Activated CD8-positive, alpha-beta memory T cell treated with anti-CD3 and anti-CD28 coated beads, Interleukin-2, amount 50 U/mL, for 48 hours (primary cell): ENCODE data around the gene TMEM52B.
A peak's percentile ranks its signal among the peaks of the same experiment; 100 is the strongest.
"Not testable (repeated sequence)": the region's sequence is repeated elsewhere in the genome, so short reads cannot be mapped to it uniquely, and the experiment has no call there.

Experiments
- DNase-seq: peaks from one replicate; pipeline ENCODE4 v3.0.0-alpha.2; 2020

Gene TMEM52B

DNA sequence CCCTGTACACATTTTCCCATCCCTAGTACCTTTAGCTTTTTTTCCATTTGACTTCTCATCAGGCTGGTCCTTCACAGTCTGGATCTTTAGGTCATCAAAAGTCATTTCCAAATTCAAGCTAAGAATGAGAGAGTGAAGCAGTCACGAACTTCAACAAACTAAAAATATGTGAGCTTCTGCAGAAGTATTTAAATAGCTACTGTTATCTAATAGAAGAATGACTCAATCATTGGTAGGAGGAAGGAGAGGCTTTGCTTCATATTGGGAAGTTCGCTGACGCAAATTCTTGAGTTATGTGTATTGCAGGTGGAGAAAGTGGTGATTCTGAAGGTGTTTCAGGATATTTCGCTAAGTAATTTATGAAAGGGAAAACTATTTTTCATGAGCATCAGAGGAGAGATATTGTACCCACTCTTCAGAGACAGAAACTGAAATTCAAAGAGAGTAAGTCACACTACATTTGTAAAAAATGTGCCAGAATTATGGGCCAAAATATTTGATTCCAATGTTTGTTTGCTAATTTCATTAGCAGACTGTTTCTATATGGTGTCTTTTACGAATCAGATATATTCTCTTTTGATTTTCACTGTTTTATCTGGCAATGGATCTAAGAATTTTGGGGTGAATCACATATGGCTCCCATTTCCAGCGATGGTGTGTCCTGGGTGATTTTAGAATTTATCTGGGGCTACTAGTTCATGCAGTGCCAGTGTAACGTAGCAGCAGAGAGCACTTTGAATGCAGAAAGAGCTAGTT lies 6.7 kb upstream of the TMEM52B start, which contains the start of gene OLR1:
Gene OLR1, minus strand, starts transcription at position 160 of the 756 bp plus-strand sequence. Its CDS starts 55 bp downstream, at position 105.
- no peak for DNase-seq

DNA sequence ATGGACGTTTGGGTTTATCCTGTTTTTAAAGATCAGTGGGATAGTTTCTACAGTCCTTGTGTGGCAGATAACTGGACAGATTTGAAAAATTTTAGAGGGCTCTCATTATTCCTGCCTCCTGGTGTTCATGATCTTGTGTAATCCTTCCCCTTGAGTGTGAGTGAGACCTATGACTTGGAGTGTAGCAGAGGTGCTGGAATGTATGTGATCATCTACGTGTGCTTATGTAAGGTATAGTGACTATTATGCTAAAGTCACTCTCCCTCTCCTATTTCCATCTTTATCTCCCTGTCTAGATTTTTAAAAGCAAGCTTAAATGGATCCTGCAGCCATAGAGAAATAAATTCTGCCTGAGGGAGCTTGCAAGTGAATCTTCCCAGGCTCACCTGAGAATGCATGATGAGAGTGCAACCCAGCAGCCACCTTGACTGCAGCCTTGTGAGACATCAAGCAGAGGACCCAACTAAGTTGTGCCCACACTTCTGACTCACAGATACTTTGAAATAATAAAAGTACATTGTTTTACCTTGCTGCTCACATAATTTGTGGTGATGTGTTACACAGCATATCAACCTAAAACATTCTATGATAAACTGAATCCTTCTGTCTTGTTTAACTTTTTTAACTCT lies 3.7 kb upstream of the TMEM52B start:
- DNase-seq, result no peak

DNA sequence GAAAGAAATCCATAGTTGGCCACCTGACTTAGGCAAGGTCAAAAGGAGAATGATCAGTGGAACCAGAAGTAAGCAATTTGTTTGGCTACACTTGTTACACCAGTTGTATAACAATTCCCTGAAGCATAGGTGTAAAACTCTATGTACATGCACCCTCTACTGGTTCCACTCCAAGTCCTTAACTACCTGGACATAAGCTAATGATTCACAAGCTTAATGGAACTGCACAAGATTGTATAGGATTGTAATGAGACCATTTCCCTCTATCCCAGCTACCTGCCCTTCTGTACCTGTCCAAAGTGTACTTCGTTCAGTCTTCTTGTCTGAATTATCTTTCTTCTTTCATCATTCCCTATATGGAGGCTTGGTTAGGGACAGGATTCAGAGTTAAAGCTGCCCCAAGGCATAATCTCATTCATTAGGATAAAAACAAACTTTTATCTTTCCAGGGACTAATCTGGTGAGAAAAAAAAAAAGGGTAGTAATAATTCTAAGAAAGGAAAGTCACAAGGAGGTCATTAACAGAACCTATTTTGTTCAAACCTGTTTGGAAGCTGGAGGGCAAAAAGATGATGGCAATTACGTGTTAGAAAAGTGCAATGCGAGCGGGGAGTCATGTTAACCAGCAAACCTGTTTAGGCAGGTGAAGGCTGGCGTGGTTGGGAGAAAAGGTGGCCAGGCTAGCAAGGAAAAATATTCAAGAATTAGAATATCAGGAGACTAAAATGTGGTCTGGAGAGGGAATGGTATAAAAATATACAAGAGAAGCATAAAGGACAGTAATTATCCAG lies 2.8 kb upstream of the TMEM52B start:
- DNase-seq, result no peak

DNA sequence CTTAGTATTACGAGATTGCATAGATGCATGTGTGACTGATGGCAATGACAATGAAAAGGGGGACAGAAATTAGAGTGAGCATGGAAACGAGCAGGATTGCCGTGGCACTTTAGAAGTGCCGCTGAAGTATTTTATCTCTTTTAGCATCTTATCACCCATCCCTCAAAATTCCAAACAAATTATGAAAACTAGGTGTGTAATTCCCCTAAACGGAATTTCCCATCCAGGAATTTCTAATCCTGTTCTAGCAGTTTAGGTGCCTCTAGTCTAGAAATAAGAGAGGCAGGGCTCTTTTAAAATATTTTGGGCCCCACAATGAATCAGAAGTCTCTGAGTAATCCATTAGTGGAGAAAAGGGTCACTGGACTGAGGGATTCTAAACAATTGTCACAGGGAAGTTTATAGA lies 947 bp downstream of the TMEM52B start:
- DNase-seq, result no peak

DNA sequence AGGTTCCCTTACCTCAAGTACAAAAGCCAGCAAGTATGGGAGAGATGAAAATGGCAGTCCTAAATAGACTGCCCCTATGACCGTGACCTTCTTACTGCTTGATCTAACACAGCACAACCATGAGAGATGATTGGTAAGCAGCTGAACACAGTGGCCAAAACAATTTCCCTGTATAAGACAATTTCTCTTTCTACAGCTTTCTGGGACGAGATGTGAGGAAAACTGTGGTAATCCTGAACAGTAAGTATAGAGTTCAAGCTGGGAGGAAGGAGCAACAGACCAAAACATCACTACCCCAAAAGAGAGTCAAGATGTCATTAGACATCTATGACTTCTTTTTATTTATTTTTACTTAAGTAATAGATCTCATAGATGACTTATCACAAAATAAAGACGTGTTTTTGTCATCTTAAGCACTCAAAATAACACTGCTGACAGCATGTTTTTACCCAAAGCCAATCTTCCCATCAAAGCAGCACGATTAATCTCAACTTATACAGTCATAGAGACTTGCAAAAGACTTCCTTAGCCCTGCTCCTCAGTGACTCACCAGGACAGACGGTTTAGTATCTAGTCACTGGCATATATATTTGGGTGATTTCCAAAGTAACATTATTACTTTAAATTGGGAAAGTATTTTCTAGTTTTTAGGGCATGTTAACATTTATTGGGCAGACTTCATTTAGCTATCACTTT lies 3.7 kb downstream of the TMEM52B start:
- no peak for DNase-seq

DNA sequence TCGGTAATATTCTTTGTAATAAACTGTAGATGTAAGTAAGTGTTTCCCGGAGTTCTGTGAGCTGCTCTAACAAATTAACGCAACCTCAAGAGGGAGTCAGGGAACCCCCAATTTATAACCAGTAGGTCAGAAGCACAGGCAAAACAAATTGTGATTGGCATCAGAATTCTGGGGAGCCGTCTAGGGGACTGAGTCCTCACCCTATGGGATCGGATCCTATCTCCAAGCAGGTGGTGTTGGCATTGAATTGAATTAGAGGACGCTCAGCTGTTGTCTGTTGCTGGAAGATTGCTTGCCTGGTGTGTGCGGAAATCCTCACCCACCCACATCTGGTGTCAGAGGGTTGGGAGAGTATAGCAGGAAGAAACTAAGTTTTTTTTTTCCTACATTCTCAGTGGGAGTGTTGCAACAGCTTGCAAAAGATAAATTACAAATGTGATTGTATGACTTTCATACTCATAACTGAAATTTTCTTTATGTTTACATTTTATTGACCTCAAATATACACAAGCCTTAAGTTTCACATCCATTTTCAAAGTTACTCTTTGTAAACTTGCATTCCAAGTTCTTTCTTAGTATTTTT lies 5.5 kb downstream of the TMEM52B start:
- DNase-seq, result no peak

DNA sequence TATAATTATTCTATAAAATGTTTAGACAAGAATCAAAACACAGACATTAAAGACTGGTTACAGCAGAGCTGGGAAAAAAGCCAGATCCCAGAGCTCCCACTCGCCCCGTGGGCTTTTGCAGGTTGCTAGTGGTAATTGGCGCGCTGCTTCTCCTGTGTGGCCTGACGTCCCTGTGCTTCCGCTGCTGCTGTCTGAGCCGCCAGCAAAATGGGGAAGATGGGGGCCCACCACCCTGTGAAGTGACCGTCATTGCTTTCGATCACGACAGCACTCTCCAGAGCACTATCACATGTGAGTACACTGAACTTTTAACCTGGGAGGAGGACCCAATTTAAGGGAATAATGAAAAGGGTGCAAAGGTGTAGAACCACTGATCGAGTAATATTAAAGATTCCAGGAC lies 7.5 kb downstream of the TMEM52B start:
- no peak for DNase-seq

DNA sequence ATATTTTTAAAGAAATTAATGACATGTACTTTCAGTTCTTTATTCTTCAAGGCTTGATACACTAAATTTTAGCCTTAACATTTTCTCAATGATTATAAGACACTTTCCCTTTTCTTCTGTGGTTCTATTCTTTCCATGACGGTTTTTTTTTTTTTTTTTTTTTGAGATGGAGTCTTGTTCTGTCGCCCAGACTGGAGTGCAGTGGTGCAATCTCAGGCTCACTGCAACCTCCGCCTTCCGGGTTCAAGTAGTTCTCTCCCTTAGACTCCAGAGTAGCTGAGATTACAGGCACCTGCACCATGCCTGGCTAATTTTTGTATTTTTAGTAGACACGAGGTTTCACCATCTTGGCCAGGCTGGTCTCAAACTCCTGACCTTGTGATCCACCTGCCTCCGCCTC lies 8.1 kb downstream of the TMEM52B start:
- DNase-seq, result not testable (repeated sequence)

DNA sequence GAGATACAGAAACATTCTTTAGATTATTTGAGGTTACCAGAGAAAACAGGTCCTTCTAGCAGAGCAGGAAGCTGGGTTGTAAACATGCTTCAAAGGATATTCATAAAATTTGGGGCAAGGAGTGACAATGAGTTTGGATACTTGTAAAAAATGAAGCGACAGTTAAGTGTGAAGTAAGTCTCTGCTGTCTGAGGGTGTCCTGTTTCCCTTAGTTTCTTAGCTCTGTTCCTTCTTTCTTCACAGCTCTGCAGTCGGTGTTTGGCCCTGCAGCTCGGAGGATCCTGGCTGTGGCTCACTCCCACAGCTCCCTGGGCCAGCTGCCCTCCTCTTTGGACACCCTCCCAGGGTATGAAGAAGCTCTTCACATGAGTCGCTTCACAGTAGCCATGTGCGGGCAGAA lies 10.8 kb downstream of the TMEM52B start:
- no peak for DNase-seq

DNA sequence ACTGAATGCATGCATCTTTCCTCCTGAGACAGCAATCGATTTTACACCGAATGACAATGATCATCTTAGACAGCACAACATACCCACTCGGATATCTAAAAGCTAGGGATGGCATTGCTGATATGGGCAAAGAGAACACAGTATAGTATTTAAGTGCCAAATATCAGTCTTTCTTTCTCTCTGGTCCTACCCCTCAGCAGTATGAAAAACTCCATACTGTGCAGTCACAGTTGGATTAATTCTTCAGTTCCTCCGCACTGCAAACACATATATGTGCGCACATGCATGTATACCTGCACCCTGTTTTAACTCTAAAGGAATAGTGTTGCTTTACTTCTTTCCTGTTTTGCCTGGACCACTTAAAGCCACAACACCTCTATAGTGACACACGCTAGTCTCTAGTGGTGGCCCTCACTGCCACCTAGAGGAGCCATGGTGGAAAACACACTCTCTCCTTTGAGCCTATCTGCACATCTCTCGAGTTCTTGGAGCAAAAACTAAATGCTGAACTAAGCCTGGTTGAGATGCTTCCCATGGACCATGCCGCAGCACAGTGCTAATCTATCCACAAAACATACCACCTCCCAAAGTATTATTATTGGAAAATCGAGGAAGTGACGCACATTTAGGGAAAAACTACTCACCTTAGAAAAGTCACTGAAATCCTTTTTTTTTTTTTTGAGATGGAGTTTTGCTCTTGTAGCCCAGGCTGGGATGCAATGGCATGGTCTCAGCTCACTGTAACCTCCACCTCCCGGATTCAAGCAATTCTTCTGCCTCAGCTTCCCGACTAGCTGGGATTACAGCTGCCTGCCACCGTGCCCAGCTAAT lies 11.9 kb downstream of the TMEM52B start:
- DNase-seq, result peak; percentile 54

DNA sequence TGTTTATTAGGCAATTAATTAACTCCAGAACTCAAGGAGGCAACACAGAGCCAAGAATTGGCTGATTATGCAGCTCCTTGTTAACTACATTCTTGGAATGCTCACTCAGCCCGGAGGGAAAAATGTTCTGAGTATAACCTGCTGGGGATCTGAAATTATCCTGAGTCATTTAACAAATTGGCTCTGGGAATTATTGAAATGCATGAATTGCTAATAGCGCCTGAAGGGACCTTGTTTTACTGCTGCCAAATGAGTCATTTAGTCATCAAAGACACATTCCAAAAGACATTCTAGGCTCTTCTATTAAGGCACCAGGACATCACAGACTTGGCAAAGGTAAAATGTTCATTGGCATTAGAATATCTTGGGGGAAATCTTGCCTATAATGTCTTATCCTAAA lies 13.0 kb downstream of the TMEM52B start:
- DNase-seq, result no peak

DNA sequence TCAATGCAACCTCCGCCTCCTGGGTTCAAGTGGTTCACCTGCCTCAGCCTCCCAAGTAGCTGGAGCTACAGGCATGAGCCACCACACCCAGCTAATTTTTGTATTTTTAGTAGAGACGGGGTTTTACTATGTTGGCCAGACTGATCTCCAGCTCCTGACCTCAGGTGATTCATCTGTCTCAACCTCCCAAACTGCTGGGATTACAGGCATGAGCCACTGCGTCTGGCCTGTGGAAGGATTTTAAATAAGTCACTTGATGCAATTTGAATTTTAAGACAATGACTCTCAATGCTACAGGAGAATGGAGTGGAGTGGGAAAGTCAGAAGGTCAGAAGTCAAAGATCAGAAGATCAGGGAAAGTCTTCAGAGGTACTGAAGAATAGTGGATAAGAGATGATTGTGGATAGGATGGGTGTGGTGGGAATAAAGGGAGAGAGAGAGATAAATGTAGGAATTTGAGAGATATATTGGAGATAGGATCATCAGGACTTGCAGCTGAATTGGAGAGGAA lies 15.4 kb downstream of the TMEM52B start:
- DNase-seq, result no peak

DNA sequence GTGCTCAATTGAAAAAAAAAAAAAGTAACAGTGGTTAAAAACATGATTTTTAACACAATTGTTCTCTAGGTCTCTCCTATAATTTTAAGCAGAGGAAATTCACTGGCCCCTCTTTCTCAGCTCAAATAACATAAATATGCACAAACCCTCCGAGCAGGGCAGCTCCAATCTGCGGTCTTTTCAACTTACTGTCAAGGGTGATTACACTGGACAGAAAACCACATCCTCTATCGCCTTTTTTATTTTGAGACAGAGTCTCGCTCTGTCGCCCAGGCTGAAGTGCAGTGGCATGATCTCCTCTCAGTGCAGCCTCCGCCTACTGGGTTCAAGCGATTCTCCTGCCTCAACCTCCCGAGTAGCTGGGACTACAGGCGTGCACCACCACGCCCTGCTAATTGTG lies 17.4 kb downstream of the TMEM52B start:
- no peak for DNase-seq

DNA sequence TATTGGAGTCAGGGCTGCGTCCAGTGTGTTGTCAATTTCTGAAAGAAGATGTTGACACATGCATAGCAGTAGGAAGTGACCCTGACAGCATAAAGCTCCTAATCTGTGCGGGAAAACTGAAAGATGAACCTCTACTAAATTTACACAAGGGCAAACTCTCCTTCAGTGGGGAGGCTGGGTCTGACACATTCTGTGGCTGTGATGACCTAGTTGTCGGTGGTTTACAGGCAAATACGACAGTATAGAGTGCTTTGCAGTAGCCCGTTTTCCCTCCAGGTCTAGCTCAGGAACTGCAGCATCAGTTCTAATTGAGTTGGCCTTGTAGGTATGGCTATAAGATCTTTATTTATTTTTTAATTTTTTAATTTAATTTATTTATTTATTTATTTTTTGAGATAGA lies 19.0 kb downstream of the TMEM52B start:
- no peak for DNase-seq

DNA sequence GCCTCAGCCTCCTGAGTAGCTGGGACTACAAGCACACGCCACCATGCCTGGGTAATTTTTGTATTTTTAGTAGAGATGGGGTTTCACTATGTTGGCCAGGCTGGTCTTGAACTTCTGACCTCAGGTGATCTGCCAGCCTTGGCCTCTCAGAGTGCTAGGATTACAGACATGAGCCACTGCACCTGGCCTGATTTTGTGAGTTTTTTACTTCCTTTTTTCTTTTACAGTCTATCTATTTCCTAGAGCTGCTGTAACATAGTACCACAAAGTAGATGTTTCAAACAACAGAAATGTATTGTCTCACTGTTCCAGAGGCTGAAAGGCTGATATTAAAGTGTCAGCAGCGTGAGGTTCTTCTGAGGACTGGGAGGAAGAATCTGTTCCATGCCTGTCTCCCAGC lies 25.7 kb downstream of the TMEM52B start:
- DNase-seq, result not testable (repeated sequence)

DNA sequence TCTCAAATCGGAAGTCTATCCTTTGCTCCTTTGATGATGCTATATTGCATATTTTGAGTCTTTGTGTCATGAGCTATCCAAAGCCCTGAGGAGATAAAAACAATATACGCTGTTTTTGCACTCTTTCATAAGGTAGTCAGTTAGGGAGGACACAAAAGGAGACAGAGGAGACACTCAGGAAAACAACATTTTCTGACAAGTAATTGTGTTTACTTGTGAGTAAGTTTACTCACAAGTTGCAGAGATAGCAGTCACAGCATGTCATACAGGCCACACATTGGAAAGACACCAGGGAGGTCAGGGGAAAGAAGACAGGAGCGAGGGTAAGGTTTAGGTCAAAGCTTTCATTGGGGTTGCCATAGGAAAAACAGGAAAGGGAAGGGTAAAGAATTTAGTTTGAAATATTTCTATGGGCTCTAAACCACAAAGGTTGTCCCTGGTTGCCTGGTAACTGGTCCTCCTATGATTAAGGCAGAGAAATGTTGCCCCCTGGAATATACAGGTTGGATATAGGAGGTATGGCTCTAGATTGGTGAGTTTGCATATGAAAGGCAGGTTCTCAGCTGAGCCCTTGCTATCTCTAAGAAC lies 26.5 kb downstream of the TMEM52B start:
- no peak for DNase-seq

DNA sequence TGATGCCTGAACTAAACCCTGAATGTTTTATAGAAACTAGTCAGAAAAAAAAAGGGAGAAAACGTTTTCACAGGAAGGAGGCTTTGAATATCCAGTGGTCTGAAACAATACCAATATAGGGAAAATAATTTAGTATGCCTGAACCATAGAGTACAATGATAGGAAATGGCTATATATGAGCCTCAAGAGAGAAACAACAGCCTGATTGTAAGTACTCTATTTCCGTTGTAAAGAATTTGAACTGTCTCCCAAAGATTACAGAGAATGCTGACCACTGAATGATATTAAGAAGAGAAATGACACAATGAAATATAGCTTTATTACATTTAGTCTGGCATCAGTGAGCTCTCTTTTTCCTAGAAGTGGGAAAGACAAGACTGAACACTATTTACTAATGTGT lies 28.3 kb downstream of the TMEM52B start:
- DNase-seq, result no peak

DNA sequence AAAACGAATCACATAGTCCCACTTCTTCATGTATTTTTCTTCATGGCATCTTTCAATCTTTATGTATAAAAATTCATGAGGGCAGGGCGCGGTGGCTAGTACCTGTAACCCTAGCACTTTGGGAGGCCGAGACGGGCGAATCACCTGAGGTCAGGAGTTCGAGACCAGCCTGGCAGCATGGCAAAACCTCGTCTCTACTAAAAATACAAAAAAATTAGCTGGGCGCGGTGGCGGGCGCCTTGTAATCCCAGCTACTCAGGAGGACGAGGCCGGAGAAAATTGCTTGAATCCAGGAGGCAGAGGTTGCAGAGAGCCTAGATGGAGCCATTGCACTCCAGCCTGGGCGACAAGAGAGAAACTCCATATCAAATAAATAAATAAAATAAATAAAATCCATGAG lies 31.4 kb downstream of the TMEM52B start:
- no peak for DNase-seq

DNA sequence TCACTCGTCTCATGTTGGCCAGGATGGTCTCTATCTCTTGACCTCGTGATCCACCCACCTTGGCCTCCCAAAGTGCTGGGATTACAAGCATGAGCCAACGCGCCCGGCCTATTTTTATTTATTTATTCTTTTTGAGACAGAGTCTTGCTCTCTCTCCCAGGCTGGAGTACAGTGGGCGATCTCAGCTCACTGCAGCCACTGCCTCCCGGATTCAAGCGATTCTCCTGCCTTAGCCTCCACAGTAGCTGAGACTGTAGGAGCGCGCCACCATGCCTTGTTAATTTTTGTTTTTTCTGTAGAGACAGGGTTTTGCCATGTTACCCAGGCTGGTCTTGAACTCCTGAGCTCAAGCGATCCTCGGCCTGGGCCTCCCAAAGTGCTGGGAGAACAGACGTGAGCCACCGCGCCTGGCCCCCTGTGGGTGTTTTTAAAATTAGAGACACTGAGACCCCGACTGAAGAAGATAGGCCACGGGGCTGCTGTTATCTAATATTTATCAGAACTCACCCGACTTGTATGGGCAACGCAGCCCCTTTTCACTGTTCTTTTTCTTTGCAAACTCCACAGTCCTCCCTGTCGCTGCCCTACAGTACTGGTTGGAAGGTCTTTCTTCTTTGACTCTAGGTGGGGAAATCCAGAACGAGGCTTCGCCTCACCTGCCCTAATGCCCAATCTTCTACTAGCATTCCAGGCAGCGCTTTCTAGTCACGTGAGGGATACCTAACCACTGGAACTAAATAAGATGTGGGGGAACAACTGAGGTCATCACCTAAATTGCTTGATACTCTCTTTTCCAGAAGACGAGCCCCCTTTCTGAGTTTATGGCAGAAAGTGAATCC lies 32.5 kb downstream of the TMEM52B start:
- DNase-seq, result no peak
